Kidney (tissue), 14 donors: Measurements from ENCODE around the gene ODC1. TPM values are rescaled to one million over a fixed set of nuclear protein-coding genes. Genes with fewer than 3 reads are reported as not detected.

Experiments used
- DNase-seq, 5 donors: peaks; one replicate each; pipeline ENCODE4 v3.0.0-alpha.2; 2013 to 2020
- FAIRE-seq: peaks from 2 replicates; lab custom pipeline; 2012; peaks lifted over from hg19 to GRCh38; lab: Jason Lieb, UNC
- H3K27ac ChIP-seq, 2 donors: one replicate each; pipeline ENCODE4 v1.7.0; 2013; ENCODE audit warnings: low read depth in 2 of 2, low read length in 2 of 2, inconsistent platforms in 1 of 2
- H3K27me3 ChIP-seq: one replicate; pipeline ENCODE4 v1.7.1; 2013; ENCODE audit warnings: low read length, inconsistent platforms; ENCODE audit not compliant: control insufficient read depth, insufficient read depth
- H3K36me3 ChIP-seq, 3 donors: one replicate each; pipeline versions ENCODE4 v1.7.0 to v1.7.1; 2013; ENCODE audit warnings: low read length in 3 of 3, control low read depth in 1 of 3, inconsistent platforms in 1 of 3; ENCODE audit not compliant: insufficient read depth in 3 of 3, control insufficient read depth in 2 of 3
- H3K4me1 ChIP-seq, 3 donors: one replicate each; pipeline versions ENCODE4 v1.7.0 to v1.7.1; 2013; ENCODE audit warnings: low read length in 3 of 3, inconsistent platforms in 1 of 3, low read depth in 1 of 3; ENCODE audit not compliant: control insufficient read depth in 2 of 3, insufficient read depth in 2 of 3
- H3K4me3 ChIP-seq, 3 donors: one replicate each; pipeline versions ENCODE4 v1.7.0 to v1.8.1; 2013; ENCODE audit warnings: low read length in 3 of 3, control low read depth in 1 of 3, inconsistent platforms in 1 of 3
- H3K9ac ChIP-seq, 3 donors: one replicate each; pipeline versions ENCODE4 v1.7.0 to v1.7.1; 2013; ENCODE audit warnings: low read length in 3 of 3, control low read depth in 1 of 3, inconsistent platforms in 1 of 3
- H3K9me3 ChIP-seq, 3 donors: one replicate each; pipeline versions ENCODE4 v1.7.0 to v1.7.1; 2013; ENCODE audit warnings: low read length in 3 of 3, control low read depth in 1 of 3, inconsistent platforms in 1 of 3; ENCODE audit not compliant: control insufficient read depth in 2 of 3, insufficient read depth in 1 of 3
- CTCF ChIP-seq: IDR thresholded peaks from 3 replicates; pipeline ENCODE4 v1.5.1; 2012; ENCODE audit warnings: mild to moderate bottlenecking, moderate library complexity, borderline replicate concordance; ENCODE audit not compliant: insufficient read depth; ENCODE audit errors: extremely low read depth
- intact Hi-C: fragments of 100-400 bp; cut with DNase I; formaldehyde crosslinking; loops from one replicate; pipeline ENCODE4 v1.11.1; 2022
- polyA plus RNA-seq: library from polyadenylated mRNA; stranded (reverse); fragments of 350-450 nt; fragmentation: Illumina TruSeq; extraction: RNeasy Lipid Tissue Mini Kit (QIAGEN cat#74804); gene quantifications from one replicate; pipeline ENCODE4 v1.2.3, GENCODE V29; 2014; ENCODE audit warnings: low read depth, low replicate concordance; ENCODE audit not compliant: insufficient read depth
- total RNA-seq: library from RNA; stranded (reverse); fragmentation: NEBNext Ultra II Directional; extraction: Animal tissue kit (Norgen Biotek cat#: 25700); gene quantifications from one replicate; pipeline ENCODE4 v1.2.1, GENCODE V29; 2021
- donor health status: control.
- donor health status: control.
- donor health status: control.
- donor health status: control.
- donor health status: control.
- donor health status: DM: yes; HTN: yes; CAD: no.
- donor health status: Normal renal cell carcinoma (clear cell type).

Gene ODC1
- total and polyA plus RNA-seq, 2 donors from 2014 or later = 94.4 to 97.5 TPM

GRCh38 chr2:10427618-10427949, 20.5 kb downstream of the ODC1 start:
- no peak for TF ChIP-seq CTCF
- Histone ChIP-seq H3K9me3 (no peaks in the 10 kb centered on the region), H3K4me3 (no peak overlapping the region), H3K36me3 (peaks cover 0 to 17% (median 12%) of the 10 kb centered on the region in 3 donors), H3K9ac (no peak overlapping the region), H3K27ac (no peak overlapping the region), H3K27me3 (no peaks in the 10 kb centered on the region), H3K4me1 (peaks cover 0 to 8% (median 4%) of the 10 kb centered on the region in 3 donors)
- DNase-seq = no peak
- no peak for FAIRE-seq
- intact Hi-C loops = no loop called here

GRCh38 chr2:10426726-10427617, 21.2 kb downstream of the ODC1 start:
- peaks cover 0 to 22% (median 17%) of the 10 kb centered on the region in 3 donors for H3K36me3 ChIP-seq

GRCh38 chr2:10425699-10426098, 22.4 kb downstream of the ODC1 start:
- Histone ChIP-seq H3K27ac (no peak overlapping the region), H3K9me3 (no peaks in the 10 kb centered on the region), H3K27me3 (no peaks in the 10 kb centered on the region), H3K36me3 (peaks cover 0 to 26% (median 22%) of the 10 kb centered on the region in 3 donors), H3K4me1 (peaks cover 0 to 2% (median 0%) of the 10 kb centered on the region in 3 donors), H3K9ac (no peak overlapping the region), H3K4me3 (no peak overlapping the region)
- no peak for TF ChIP-seq CTCF
- FAIRE-seq (no peak), DNase-seq (peak in 1 of 5 donors; percentile 61)
- intact Hi-C loops = no loop called here

More at GRCh38 chr2:10426726-10427617, 21.2 kb downstream of the ODC1 start:
- DNase-seq = peak; percentile 70 to 90 (median 83)
- Histone ChIP-seq H3K4me1 (peaks cover 0 to 6% (median 2%) of the 10 kb centered on the region in 3 donors), H3K9me3 (no peaks in the 10 kb centered on the region), H3K27me3 (no peaks in the 10 kb centered on the region), H3K4me3 (no peak overlapping the region), H3K27ac (no peak overlapping the region), H3K9ac (no peak overlapping the region)
- FAIRE-seq = no peak
- no peak for TF ChIP-seq CTCF
- intact Hi-C loops = no loop called here
